Measurements from ENCODE around the gene MYO1E.
"Not testable (repeated sequence)": the region's sequence is repeated elsewhere in the genome, so short reads cannot be mapped to it uniquely, and the experiment has no call there.

The MYO1E gene

GRCh38 chr15:59185725-59186124 is 186.9 kb downstream of the MYO1E start:
- DNase-seq, result no peak

DNA sequence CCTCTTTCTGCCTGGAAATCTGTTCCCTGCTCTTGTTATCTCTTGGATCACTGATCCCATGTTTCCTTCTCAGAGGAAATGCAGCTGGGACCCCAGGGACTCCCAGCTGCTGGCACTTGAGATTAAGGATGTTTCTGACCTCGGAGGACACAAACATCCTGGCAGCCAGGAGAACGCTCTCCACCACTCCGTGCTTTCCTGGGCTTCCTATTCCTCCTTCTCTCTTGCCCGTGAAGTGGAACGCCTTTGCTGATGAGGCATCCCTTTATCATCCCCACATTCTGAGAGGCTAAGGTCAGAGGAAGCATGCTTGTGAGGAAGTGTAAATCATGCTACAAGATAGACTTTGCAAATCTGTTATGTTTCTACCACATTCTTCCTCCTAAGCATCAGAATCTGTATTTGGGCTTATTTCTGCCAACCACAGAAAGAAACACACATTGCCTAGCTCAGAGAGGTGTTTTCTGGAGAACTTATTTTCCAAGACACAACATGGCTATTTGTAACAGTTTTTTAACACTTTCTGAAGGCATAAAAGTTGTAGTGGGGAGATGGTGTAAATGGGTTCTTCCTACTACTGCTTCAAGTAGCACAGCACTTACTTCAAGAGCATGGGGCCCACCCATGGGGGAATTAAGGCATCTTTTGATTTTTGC is 191.6 kb downstream of the MYO1E start:
- no peak for DNase-seq

- DNase-seq, result no peak
Measured at GRCh38 chr15:59179717-59180116, 193.0 kb downstream of the MYO1E start.

DNA sequence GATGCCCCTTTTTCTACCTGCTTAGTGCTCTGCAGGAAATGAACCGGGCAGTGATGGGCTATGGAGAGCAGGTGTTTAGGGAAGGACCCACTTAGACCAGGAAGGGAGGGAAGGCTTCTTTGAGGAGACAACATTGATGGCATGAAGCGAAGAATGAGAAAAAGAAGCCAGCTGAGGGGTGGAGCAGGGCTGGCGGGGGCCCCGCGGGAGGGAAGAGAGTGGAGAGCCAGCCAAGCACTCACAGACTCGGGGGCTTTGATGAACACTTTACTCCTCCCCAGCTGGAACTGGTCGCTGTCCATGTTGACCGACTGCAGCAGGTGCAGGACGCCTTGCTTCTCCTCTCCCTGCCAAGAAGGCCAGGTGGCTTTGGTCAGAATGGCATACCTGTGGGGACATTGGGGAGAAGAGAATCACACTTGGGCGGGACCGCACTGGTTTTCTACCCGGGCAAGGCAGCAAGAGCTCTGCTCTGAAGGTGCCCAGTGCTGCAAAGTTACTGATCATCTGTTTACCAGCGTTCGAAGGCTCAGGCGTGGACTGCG is 194.4 kb downstream of the MYO1E start:
- DNase-seq, result no peak

DNA sequence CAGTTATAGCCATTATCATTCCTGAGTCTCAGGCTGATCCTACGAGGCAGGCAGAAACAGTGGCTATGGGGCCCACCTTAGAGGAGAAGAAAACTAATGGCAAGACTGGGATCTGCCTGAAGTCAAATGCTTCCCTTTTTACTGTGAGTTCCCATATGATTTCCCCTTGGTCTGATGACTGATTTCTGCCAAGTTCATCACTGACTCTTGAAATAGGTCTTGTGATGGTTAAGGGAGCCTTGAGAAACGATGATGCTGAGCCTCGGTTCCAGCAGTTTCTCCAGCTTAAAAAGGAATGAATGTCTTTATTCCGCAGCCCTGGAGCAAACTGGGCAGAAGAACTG is 195.4 kb downstream of the MYO1E start:
- DNase-seq, result no peak

DNA sequence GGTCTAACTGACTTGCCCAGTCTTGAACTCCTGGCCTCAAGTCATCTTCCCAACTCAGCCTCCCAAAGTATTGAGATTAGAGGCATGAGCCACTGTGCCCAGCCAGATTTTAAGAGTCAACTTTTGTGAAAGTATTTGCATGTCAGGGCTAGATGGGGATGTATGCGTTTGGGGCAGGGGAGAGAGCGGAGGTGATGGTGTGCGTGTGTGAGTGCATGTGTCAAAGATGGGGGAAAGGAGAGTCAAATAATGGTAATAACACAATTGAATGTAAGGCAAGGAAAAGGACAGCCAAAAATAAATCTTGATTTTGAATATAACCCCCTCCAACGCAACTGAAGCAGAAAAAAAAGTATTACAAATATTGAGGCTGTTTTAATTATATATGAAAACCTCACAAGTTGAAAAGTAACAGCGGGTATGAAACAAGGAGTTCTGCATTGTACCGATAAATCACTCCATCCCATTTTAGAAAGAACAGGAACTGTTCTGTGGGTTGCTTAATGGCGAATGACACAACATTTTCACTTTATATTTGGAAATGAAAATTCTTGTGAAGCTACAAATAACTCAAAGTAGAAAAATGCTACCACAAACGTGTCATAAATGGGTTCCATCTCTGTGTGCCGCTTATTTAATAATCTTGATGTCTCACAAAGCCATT is 195.9 kb downstream of the MYO1E start:
- no peak for DNase-seq

GRCh38 chr15:59174835-59175831 is 197.5 kb downstream of the MYO1E start:
- no peak for DNase-seq

- DNase-seq, result no peak
Measured at GRCh38 chr15:59174151-59174834, 198.4 kb downstream of the MYO1E start.

DNA sequence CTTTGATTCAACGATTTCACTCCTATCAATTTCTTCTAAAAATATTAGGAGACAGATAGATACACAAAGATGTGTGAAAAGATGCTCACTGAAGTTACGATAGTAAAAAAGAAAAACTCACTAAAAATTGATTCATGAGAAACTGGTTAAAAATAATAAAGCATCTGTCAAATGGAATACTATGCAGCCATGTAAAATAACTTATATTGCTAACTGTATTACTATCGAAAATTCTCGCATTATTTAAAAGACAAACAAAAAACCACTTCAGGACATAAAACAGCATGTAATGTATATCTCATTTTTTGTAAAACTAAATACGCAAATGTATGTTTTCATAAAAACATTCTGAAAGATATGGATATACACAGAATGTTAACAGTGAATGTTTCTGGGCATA is 199.5 kb downstream of the MYO1E start:
- DNase-seq, result no peak

DNA sequence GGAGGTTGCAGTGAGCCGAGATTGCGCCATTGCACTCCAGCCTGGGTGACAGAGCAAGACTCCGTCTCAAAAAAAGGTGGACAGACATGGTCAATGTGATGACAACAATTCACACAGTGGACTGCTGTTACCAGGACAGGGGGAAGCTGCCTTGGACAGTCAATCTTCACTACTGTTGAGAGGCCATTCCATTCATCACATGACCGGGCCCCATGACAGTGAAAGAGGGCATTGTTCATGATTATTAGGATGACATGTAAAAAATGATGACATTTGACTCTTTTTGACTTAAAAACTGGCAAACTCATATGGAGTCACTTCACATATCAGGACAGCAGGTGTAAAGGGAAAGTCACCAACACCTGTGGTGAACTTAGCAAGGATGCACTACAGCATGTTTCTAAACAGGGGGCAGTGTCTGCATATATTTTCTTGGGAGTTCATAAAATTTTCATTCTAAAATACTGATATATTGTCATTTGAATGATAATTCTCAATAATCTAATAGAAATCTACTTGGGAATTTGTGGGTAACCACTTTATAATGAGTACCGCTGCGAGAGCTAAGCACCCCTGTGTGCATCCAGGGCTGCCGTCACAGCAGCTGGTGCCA is 200.3 kb downstream of the MYO1E start:
- DNase-seq, result no peak

- DNase-seq, result no peak
Measured at GRCh38 chr15:59171067-59171397, 201.6 kb downstream of the MYO1E start.

- DNase-seq, result no peak
Measured at GRCh38 chr15:59170295-59171066, 202.2 kb downstream of the MYO1E start.

DNA sequence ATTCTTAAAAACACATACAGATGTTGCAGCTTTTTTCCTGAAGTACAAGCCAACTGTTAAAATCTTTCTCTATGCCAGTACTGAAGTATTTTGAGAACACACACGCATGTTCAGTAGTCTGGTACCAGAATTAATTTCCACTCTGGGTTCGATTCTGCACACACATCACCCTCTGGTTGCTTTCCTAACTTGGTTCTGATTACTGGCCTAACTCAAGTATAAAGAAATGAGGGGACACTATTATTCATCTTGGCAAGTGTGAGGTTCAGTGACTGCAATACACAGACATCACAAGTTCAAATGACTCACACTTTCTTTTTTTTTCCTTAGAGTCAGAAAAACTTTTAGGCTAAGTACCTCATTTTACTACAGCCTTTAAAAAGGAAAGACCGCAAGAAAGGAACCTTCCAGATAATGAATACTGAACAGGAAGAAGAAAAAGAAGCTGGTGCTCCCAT is 203.4 kb downstream of the MYO1E start:
- no peak for DNase-seq

DNA sequence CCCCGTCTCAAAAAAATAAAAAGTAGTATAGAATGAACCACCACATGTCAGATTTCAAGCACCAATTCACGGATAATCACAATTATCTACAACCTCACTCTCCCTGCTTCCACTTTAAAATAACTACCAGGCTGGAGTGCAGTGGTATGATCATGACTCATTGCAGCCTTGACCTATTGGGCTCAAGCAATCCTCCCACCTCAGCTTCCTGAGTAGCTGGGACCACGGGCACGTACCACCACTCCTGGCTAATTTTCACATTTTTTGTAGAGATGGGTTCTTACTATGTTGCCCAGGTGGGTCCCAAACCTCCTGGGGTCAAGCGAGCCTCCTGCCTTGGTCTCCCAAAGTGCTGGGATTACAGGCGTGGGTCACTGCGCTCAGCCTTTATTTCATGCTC is 204.1 kb downstream of the MYO1E start:
- no peak for DNase-seq

DNA sequence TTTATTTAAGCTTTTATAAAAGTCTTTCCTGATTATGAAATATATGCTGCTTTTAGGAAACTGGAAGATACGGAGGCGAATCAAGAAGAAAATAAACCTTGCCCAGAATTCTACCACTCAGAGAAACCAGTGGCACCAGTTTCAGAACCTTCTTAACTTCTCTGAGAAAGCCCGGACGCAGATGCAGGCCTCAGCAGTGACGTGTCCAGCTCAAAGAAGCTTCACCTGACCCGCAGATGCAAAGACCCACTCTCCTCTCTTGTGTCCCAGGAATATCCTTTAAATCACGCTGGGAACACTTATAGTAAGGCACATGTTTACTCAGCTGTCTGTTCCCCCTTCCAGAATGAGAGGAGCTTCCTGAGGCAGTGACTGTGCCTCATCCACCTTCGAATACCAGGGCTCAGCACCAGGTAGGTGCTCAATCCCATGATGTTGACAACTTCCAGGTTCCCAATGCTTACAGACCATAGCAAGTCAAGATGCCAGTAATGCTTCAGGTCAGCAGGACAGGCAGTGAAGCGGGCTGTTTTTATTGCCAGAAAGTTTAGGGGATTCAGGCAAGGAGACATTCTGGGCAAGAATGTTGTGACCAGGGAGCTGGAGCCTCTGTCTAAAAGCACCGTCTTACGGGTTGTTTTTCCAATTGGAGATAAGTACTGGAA is 205.9 kb downstream of the MYO1E start:
- DNase-seq, result no peak

GRCh38 chr15:59166166-59166565 is 206.5 kb downstream of the MYO1E start:
- no peak for DNase-seq

GRCh38 chr15:59165726-59166125 is 206.9 kb downstream of the MYO1E start:
- DNase-seq, result no peak

GRCh38 chr15:59162080-59162479 is 210.6 kb downstream of the MYO1E start:
- DNase-seq, result not testable (repeated sequence)

- no peak for DNase-seq
Measured at GRCh38 chr15:59160880-59161593, 211.6 kb downstream of the MYO1E start.

GRCh38 chr15:59159210-59159609 is 213.5 kb downstream of the MYO1E start:
- DNase-seq, result no peak

Measured in cortex of kidney (tissue), 1 donor.